Mesenchymal stem cell (in vitro differentiated cells and primary cell): Measurements from ENCODE around the gene HCK.

Experiments
- DNase-seq: peaks from one replicate; pipeline ENCODE4 v3.0.0-alpha.2; 2013
- H2AFZ ChIP-seq: one replicate; pipeline ENCODE4 v1.6.1; 2013; ENCODE audit warnings: low read depth, mild to moderate bottlenecking, control low read depth, inconsistent platforms, low read length, moderate library complexity
- H2AK5ac ChIP-seq: 2 replicates; pipeline ENCODE4 v1.6.1; 2013; ENCODE audit warnings: low read length, moderate library complexity, mild to moderate bottlenecking, inconsistent platforms; ENCODE audit not compliant: severe bottlenecking
- H2BK120ac ChIP-seq: one replicate; pipeline ENCODE4 v1.6.1; 2013; ENCODE audit warnings: low read depth, mild to moderate bottlenecking, inconsistent platforms, low read length, moderate library complexity
- H2BK12ac ChIP-seq, 2 experiments: one replicate each; pipeline ENCODE4 v1.6.1; 2013; ENCODE audit warnings: inconsistent platforms in 2 of 2, low read length in 2 of 2, mild to moderate bottlenecking in 2 of 2, moderate library complexity in 2 of 2, control low read depth in 1 of 2
- H2BK15ac ChIP-seq: one replicate; pipeline ENCODE4 v1.6.1; 2013; ENCODE audit warnings: mild to moderate bottlenecking, low read depth, inconsistent platforms; ENCODE audit not compliant: poor library complexity, severe bottlenecking
- H2BK5ac ChIP-seq: 2 replicates; pipeline ENCODE4 v1.6.1; 2013; ENCODE audit warnings: low read depth, mild to moderate bottlenecking, low read length, control low read depth, inconsistent platforms; ENCODE audit not compliant: poor library complexity, severe bottlenecking
- H3K14ac ChIP-seq, 2 experiments: one replicate each; pipeline ENCODE4 v1.6.1; 2013; ENCODE audit warnings: inconsistent platforms in 2 of 2, low read length in 2 of 2, control low read depth in 1 of 2, mild to moderate bottlenecking in 1 of 2, moderate library complexity in 1 of 2
- H3K18ac ChIP-seq, 2 experiments: one replicate each; pipeline ENCODE4 v1.6.1; 2013; ENCODE audit warnings: inconsistent platforms in 2 of 2, low read length in 2 of 2, control low read depth in 1 of 2, low read depth in 1 of 2, mild to moderate bottlenecking in 1 of 2
- H3K23ac ChIP-seq, 2 experiments: one replicate each; pipeline ENCODE4 v1.6.1; 2013; ENCODE audit warnings: inconsistent platforms in 2 of 2, low read length in 2 of 2, mild to moderate bottlenecking in 2 of 2, moderate library complexity in 2 of 2, control low read depth in 1 of 2
- H3K27ac ChIP-seq: 2 replicates; pipeline ENCODE4 v1.5.1; 2013; ENCODE audit warnings: mild to moderate bottlenecking, moderate library complexity, low read length, control low read depth, inconsistent platforms; ENCODE audit not compliant: poor library complexity, severe bottlenecking
- H3K27me3 ChIP-seq, 2 experiments: 2 replicates each; pipeline versions ENCODE4 v1.6.1 to v1.7.0; 2013; ENCODE audit warnings: low read length in 2 of 2, mild to moderate bottlenecking in 2 of 2, moderate library complexity in 2 of 2, control low read depth in 1 of 2, inconsistent platforms in 1 of 2; ENCODE audit not compliant: control insufficient read depth in 1 of 2, insufficient read depth in 1 of 2
- H3K36me3 ChIP-seq, 2 experiments: 2 replicates each; pipeline versions ENCODE4 v1.6.1 to v1.7.0; 2013; ENCODE audit warnings: low read length in 2 of 2, control low read depth in 1 of 2, inconsistent platforms in 1 of 2, low read depth in 1 of 2, mild to moderate bottlenecking in 1 of 2; ENCODE audit not compliant: insufficient read depth in 2 of 2, control insufficient read depth in 1 of 2
- H3K4ac ChIP-seq, 2 experiments: one replicate each; pipeline ENCODE4 v1.6.1; 2013; ENCODE audit warnings: inconsistent platforms in 2 of 2, low read length in 2 of 2, mild to moderate bottlenecking in 2 of 2, moderate library complexity in 2 of 2, control low read depth in 1 of 2, low read depth in 1 of 2
- H3K4me1 ChIP-seq: 2 replicates; pipeline ENCODE4 v1.6.1; 2013; ENCODE audit warnings: low read depth, low read length, control low read depth; ENCODE audit not compliant: control insufficient read depth, insufficient read depth
- H3K4me2 ChIP-seq: 2 replicates; pipeline ENCODE4 v1.6.1; 2013; ENCODE audit warnings: low read length, mild to moderate bottlenecking, inconsistent platforms; ENCODE audit not compliant: poor library complexity, severe bottlenecking
- H3K4me3 ChIP-seq, 2 experiments: 2 replicates each; pipeline versions ENCODE4 v1.5.1 to v1.7.0; 2013; ENCODE audit warnings: low read length in 2 of 2, mild to moderate bottlenecking in 2 of 2, control low read depth in 1 of 2, low read depth in 1 of 2; ENCODE audit not compliant: insufficient read depth in 1 of 2
- H3K79me1 ChIP-seq: replicated peaks from 2 replicates; pipeline ENCODE4 v1.6.1; 2013; ENCODE audit warnings: mild to moderate bottlenecking, control low read depth, low read length, inconsistent platforms; ENCODE audit not compliant: poor library complexity, severe bottlenecking
- H3K9ac ChIP-seq: 2 replicates; pipeline ENCODE4 v1.7.0; 2013; ENCODE audit warnings: mild to moderate bottlenecking, low read length, moderate library complexity
- H3K9me3 ChIP-seq: 2 replicates; pipeline ENCODE4 v1.7.0; 2013; ENCODE audit warnings: mild to moderate bottlenecking, low read length; ENCODE audit not compliant: control insufficient read depth
- H4K8ac ChIP-seq: one replicate; pipeline ENCODE4 v1.6.1; 2013; ENCODE audit warnings: inconsistent platforms, mild to moderate bottlenecking, low read length, moderate library complexity
- H4K91ac ChIP-seq: one replicate; pipeline ENCODE4 v1.6.1; 2013; ENCODE audit warnings: mild to moderate bottlenecking, low read length, inconsistent platforms
- WGBS: methylation state at CpG from one replicate; pipeline ENCODE4 v1.1.7; 2013; ENCODE audit warnings: mixed read lengths; 5-methylcytosine and 5-hydroxymethylcytosine counted together

Gene HCK

DNA sequence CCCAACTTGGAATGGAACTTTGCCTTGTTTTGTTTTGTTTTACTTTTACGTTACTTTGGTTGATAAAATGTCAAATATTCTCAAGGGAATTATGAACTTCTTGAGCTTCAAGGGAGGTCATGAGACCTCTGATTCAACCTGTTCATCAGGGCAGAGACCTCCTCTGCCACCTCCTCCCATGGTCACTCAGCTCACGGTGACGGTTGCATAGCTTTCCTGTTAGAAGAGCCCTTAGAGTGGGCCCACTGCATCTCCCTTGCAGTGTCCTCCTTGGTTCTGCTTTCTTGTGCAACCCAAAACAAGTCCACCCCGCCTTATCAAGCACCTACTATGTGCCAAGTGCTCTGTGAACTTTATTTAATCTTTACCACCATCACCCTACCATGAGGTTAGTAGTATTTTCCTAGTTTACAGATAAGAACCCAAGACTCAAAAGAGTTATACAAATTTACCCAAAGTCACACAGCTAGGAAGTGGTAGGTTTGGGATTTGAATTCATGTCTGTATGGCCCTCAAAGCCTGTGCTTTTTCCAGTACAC lies 72.9 kb downstream of the HCK start:
- H2BK120ac ChIP-seq, result no peak overlapping the region
- 95% methylated on average over 4 of the region's 4 CpGs for WGBS

DNA sequence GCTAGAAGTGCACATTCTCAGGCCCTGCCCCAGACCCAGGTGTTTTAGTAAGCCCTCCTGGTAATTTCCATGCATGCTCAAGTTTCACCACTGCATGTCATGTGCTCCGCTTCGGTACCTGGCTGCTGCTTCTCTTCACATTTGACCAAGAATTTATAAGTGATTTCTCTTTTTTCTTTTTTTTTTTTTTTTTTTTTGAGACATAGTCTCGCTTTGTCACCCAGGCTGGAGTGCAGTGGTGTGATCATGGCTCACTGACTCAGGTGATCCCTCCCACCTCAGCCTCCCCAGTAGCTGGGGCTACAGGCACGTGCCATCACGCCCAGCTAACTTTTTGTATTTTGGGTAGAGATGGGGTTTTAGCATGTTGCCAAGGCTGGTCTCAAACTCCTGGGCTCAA lies 73.5 kb downstream of the HCK start:
- H2BK12ac ChIP-seq, result no peak overlapping the region
- H3K18ac ChIP-seq, result no peak overlapping the region
- H3K4me3 ChIP-seq, result no peak overlapping the region
- H3K27ac ChIP-seq, result no peak overlapping the region
- no peak for DNase-seq
- H3K4me2 ChIP-seq, result no peak overlapping the region
- no peak overlapping the region for H3K14ac ChIP-seq
- H3K4me1 ChIP-seq, result no peaks in the 10 kb centered on the region
- H3K4ac ChIP-seq, result no peak overlapping the region
- H3K23ac ChIP-seq, result no peak overlapping the region
- WGBS, result no CpG with 5 or more reads among the region's 5 CpGs
- H2BK5ac ChIP-seq, result no peak overlapping the region
- no peak overlapping the region for H3K9ac ChIP-seq
- H3K9me3 ChIP-seq, result no peaks in the 10 kb centered on the region
- no peak overlapping the region for H2BK120ac ChIP-seq
- no peak overlapping the region for H2AK5ac ChIP-seq
- H3K36me3 ChIP-seq, result peaks cover 3 to 16% of the 10 kb centered on the region in 2 experiments
- no peaks in the 10 kb centered on the region for H3K27me3 ChIP-seq
- H2BK15ac ChIP-seq, result no peak overlapping the region
- peaks cover 42% of the 10 kb centered on the region for H3K79me1 ChIP-seq
- no peak overlapping the region for H4K8ac ChIP-seq
- no peak overlapping the region for H2AFZ ChIP-seq
- H4K91ac ChIP-seq, result no peak overlapping the region

More for the DNA sequence above, 72.9 kb downstream of the HCK start:
- Histone ChIP-seq H4K8ac (no peak overlapping the region), H2AFZ (no peak overlapping the region), H3K23ac (no peak overlapping the region), H3K27me3 (no peaks in the 10 kb centered on the region), H3K4me2 (no peak overlapping the region), H3K18ac (no peak overlapping the region), H3K9me3 (no peaks in the 10 kb centered on the region), H3K4me3 (no peak overlapping the region), H3K4ac (no peak overlapping the region), H3K36me3 (peaks cover 3 to 16% of the 10 kb centered on the region in 2 experiments), H4K91ac (no peak overlapping the region), H2BK5ac (no peak overlapping the region), H2BK12ac (no peak overlapping the region), H3K14ac (no peak overlapping the region), H2BK15ac (no peak overlapping the region), H2AK5ac (no peak overlapping the region), H3K79me1 (peaks cover 40% of the 10 kb centered on the region), H3K27ac (no peak overlapping the region), H3K9ac (no peak overlapping the region), H3K4me1 (no peaks in the 10 kb centered on the region)
- DNase-seq, result no peak

DNA sequence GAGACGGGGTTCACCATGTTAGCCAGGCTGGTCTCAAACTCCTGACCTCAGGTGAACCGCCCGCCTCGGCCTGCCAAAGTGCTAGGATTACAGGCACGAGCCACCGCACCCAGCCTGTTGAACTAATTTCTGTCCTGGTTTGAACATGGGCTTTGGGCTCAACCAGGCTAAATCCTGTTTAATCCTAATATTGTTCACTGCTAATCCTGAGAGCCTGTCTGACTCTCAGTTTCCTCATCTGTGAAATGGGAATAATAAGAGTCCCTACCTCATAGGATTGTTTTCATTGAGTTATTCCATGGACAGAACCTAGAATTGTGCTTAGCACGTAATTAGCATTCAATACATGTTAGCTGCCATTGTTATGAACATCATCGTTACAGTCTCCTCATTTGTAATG lies 74.9 kb downstream of the HCK start:
- DNase-seq, result no peak
- no peak overlapping the region for H3K4ac ChIP-seq
- peaks cover 3 to 16% of the 10 kb centered on the region in 2 experiments for H3K36me3 ChIP-seq
- H3K4me3 ChIP-seq, result no peak overlapping the region
- H2AK5ac ChIP-seq, result no peak overlapping the region
- H3K27ac ChIP-seq, result no peak overlapping the region
- no peak overlapping the region for H3K18ac ChIP-seq
- no peak overlapping the region for H3K14ac ChIP-seq
- no peak overlapping the region for H4K8ac ChIP-seq
- H3K79me1 ChIP-seq, result peaks cover 50% of the 10 kb centered on the region
- H3K27me3 ChIP-seq, result no peaks in the 10 kb centered on the region
- no peak overlapping the region for H3K4me2 ChIP-seq
- no peak overlapping the region for H3K9ac ChIP-seq
- no peak overlapping the region for H2BK5ac ChIP-seq
- WGBS, result 90% methylated on average over 8 of the region's 8 CpGs
- H2BK12ac ChIP-seq, result no peak overlapping the region
- no peaks in the 10 kb centered on the region for H3K4me1 ChIP-seq
- no peak overlapping the region for H3K23ac ChIP-seq
- no peak overlapping the region for H2BK15ac ChIP-seq
- H3K9me3 ChIP-seq, result no peaks in the 10 kb centered on the region
- H2BK120ac ChIP-seq, result no peak overlapping the region
- H4K91ac ChIP-seq, result no peak overlapping the region
- no peak overlapping the region for H2AFZ ChIP-seq

DNA sequence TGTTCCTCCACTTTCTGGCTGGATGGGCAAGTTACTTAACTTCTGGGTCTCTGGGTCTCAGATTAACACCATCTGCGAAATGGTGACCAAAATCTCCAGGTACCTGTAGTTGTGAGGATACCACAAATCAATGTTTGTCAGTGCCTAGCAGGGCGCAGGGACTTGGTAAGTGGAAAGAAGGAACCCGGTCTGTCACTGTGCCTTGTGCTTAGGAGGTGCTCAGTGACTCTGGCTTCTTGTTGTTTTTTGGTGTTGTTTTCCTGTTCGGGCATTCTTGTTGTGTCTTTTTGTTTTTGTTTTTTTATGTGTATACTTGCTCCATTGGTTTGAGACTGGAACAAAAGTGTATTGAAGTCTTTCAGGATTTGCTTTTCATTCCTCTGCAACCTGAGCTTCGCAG lies 75.3 kb downstream of the HCK start:
- Histone ChIP-seq H3K4me1 (no peaks in the 10 kb centered on the region), H3K36me3 (peaks cover 7 to 16% of the 10 kb centered on the region in 2 experiments), H3K14ac (no peak overlapping the region), H2BK120ac (no peak overlapping the region), H2AFZ (no peak overlapping the region), H3K23ac (no peak overlapping the region), H4K91ac (no peak overlapping the region), H2BK15ac (no peak overlapping the region), H3K4me3 (no peak overlapping the region), H3K27ac (no peak overlapping the region), H3K9me3 (no peaks in the 10 kb centered on the region), H3K27me3 (no peaks in the 10 kb centered on the region), H2BK12ac (no peak overlapping the region), H3K4ac (no peak overlapping the region), H3K9ac (no peak overlapping the region), H3K79me1 (peaks cover 55% of the 10 kb centered on the region), H4K8ac (no peak overlapping the region), H3K4me2 (no peak overlapping the region), H2BK5ac (no peak overlapping the region), H2AK5ac (no peak overlapping the region), H3K18ac (no peak overlapping the region)
- no peak for DNase-seq
- 94% methylated on average over 5 of the region's 5 CpGs for WGBS
